NT2/D1 (cell line): Measurements from ENCODE around the gene NUP35.

ENCODE experiments used
- SUZ12 ChIP-seq: IDR thresholded peaks from 2 replicates; pipeline ENCODE4 v1.6.1; 2011; ENCODE audit not compliant: insufficient read length, insufficient read depth; ENCODE audit errors: extremely low read depth
- YY1 ChIP-seq: IDR thresholded peaks from 2 replicates; pipeline ENCODE4 v1.6.1; 2011; ENCODE audit not compliant: insufficient read length, insufficient read depth
- ZNF274 ChIP-seq: IDR thresholded peaks from 2 replicates; pipeline ENCODE4 v1.6.1; 2011; ENCODE audit warnings: mild to moderate bottlenecking, low read depth, low read length

DNA sequence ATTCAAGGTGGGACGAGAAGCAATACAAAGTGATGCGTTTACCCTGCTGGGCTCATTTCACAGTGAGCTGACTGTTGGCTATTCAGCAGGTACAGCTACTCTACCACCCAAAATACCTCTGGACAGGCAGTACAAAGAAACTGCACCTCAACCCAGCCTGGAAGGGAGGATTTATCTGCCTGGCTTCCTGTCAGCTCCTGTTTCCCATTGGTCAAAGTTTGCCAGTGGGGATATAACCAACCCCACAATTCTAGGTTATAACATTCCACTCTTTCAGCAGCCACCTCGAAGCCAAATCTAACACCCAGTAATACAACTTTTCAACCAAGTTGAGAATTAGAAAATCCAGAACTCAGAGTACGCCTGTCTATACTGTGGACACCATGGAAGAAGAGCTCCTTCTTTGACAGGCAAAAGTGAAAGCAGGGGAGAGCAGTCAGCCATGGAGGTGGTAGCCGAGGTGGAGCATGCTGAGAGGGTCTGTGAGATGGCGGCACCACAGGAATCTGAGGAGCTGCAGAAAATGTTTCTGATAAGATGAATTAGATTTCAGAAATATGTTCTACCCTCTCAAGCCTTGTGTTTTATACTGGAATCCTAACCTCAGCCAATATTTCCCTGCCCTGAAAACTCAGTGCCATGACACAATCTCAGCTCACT is 34.9 kb upstream of the NUP35 start:
- TF ChIP-seq YY1 (no peak), ZNF274 (no peak), SUZ12 (no peak)
